CD4-positive, alpha-beta memory T cell (primary cell): ENCODE data around the gene CALN1. TPM values are rescaled to one million over a fixed set of nuclear protein-coding genes. Genes with fewer than 3 reads are reported as not detected.

Experiments
- CTCF ChIA-PET: fragments of 350-600 bp; sonication (Branson Sonifier 250); formaldehyde crosslinking; loops from one replicate; lab custom pipeline; 2021; ENCODE audit warnings: inconsistent platforms; ENCODE audit not compliant: partially characterized antibody; lab: Charles Lee
- POLR2A ChIA-PET: fragments of 350-600 bp; sonication (Branson Sonifier 250); formaldehyde crosslinking; loops from one replicate; lab custom pipeline; 2021; ENCODE audit not compliant: partially characterized antibody; lab: Charles Lee
- DNase-seq, 5 donors: peaks; one replicate each; pipeline versions ENCODE4 v3.0.0 to v3.0.0-alpha.2; 2020 to 2022; ENCODE audit warnings: mixed read lengths in 1 of 5
- H3K27ac ChIP-seq: one replicate; pipeline ENCODE4 v1.7.0; 2013; ENCODE audit warnings: low read depth, low read length
- H3K27me3 ChIP-seq: 2 replicates; pipeline ENCODE4 v1.7.0; 2013; ENCODE audit warnings: mild to moderate bottlenecking, low read length, moderate library complexity; ENCODE audit not compliant: insufficient read depth
- H3K36me3 ChIP-seq: 2 replicates; pipeline ENCODE4 v1.7.0; 2013; ENCODE audit warnings: mild to moderate bottlenecking, low read length, moderate library complexity; ENCODE audit not compliant: insufficient read depth
- H3K4me1 ChIP-seq: 2 replicates; pipeline ENCODE4 v1.7.0; 2013; ENCODE audit warnings: mild to moderate bottlenecking, low read length, moderate library complexity; ENCODE audit not compliant: insufficient read depth
- H3K4me3 ChIP-seq, 2 donors: one replicate each; pipeline ENCODE4 v1.7.0; 2013; ENCODE audit warnings: low read length in 2 of 2, mild to moderate bottlenecking in 1 of 2
- H3K9me3 ChIP-seq, 2 donors: one replicate each; pipeline ENCODE4 v1.7.0; 2013; ENCODE audit warnings: low read length in 2 of 2, control low read depth in 1 of 2; ENCODE audit not compliant: control insufficient read depth in 1 of 2
- H3K27ac Mint-ChIP-seq, 7 donors: one replicate each; pipeline ENCODE4 v1.8.0; 2020 to 2021; ENCODE audit warnings: mixed read lengths in 7 of 7, mild to moderate bottlenecking in 6 of 7, inconsistent platforms in 3 of 7, moderate library complexity in 3 of 7
- H3K27me3 Mint-ChIP-seq, 2 donors: one replicate each; pipeline ENCODE4 v1.8.0; 2020 to 2021; ENCODE audit warnings: mixed read lengths in 2 of 2
- H3K36me3 Mint-ChIP-seq, 2 donors: one replicate each; pipeline ENCODE4 v1.8.0; 2020 to 2021; ENCODE audit warnings: mixed read lengths in 2 of 2, inconsistent platforms in 1 of 2, mild to moderate bottlenecking in 1 of 2
- H3K4me1 Mint-ChIP-seq, 4 donors: one replicate each; pipeline ENCODE4 v1.8.0; 2020 to 2021; ENCODE audit warnings: mixed read lengths in 4 of 4, mild to moderate bottlenecking in 1 of 4
- H3K4me3 Mint-ChIP-seq, 8 donors: one replicate each; pipeline ENCODE4 v1.8.0; 2020 to 2021; ENCODE audit warnings: mixed read lengths in 8 of 8, mild to moderate bottlenecking in 7 of 8, moderate library complexity in 6 of 8, inconsistent platforms in 3 of 8
- H3K9me3 Mint-ChIP-seq, 8 donors: one replicate each; pipeline ENCODE4 v1.8.0; 2020 to 2021; ENCODE audit warnings: mixed read lengths in 8 of 8, mild to moderate bottlenecking in 5 of 8, inconsistent platforms in 3 of 8, moderate library complexity in 1 of 8
- intact Hi-C: fragments of 100-400 bp; cut with micrococcal nuclease; formaldehyde crosslinking; loops from one replicate; pipeline ENCODE4 v1.15.1; 2023
- polyA plus RNA-seq, 2 donors: library from polyadenylated mRNA; unstranded; fragments of 300-500 nt; fragmentation: Illumina TruSeq; gene quantifications; one replicate each; pipeline ENCODE4 v1.2.3, GENCODE V29; 2021
- total RNA-seq, 2 experiments: library from RNA; stranded (reverse); gene quantifications; one replicate each; pipeline ENCODE4 v1.2.3, GENCODE V29; 2021

CALN1 gene
- total and polyA plus RNA-seq, 4 experiments from 2014 or later: not detected

- Mint-ChIP-seq H3K27ac (no peak overlapping the region), H3K4me1 (no peaks in the 10 kb centered on the region), H3K4me3 (no peak overlapping the region), H3K27me3 (no peaks in the 10 kb centered on the region), H3K9me3 (peaks cover 0 to 16% (median 6%) of the 10 kb centered on the region in 8 donors), H3K36me3 (no peaks in the 10 kb centered on the region)
- Histone ChIP-seq H3K4me1 (no peaks in the 10 kb centered on the region), H3K27ac (no peak overlapping the region), H3K36me3 (no peaks in the 10 kb centered on the region), H3K4me3 (no peak overlapping the region), H3K27me3 (no peaks in the 10 kb centered on the region), H3K9me3 (no peaks in the 10 kb centered on the region)
- intact Hi-C loops: no loop called here
- no peak for DNase-seq
- ChIA-PET POLR2A (no interaction called here), CTCF (no interaction called here)
Measured at GRCh38 chr7:71991586-71991985, 420.6 kb downstream of the CALN1 start.

DNA sequence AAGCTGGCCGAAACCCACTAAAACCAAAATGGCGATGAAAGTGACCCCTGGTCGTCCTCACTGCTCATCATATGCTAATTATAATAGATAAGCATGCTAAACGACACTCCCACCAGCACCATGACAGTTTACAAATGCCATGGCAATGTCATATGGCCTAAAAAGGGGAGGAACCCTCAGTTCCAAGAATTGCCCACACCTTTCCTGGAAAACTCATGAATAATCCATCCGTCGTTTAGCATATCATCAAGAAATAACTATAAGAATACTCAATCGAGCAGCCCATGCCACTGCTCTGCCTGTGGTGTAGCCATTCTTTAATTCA lies 422.0 kb downstream of the CALN1 start:
- no peaks in the 10 kb centered on the region for H3K9me3 ChIP-seq
- no peaks in the 10 kb centered on the region for H3K36me3 Mint-ChIP-seq

GRCh38 chr7:71988201-71988600 lies 423.9 kb downstream of the CALN1 start:
- ChIA-PET POLR2A (no interaction called here), CTCF (no interaction called here)
- no peak for DNase-seq
- Mint-ChIP-seq H3K27me3 (no peaks in the 10 kb centered on the region), H3K4me3 (no peak overlapping the region), H3K4me1 (no peaks in the 10 kb centered on the region), H3K27ac (no peak overlapping the region), H3K9me3 (peaks cover 0 to 14% (median 5%) of the 10 kb centered on the region in 8 donors), H3K36me3 (no peaks in the 10 kb centered on the region)
- Histone ChIP-seq H3K36me3 (no peaks in the 10 kb centered on the region), H3K4me1 (no peaks in the 10 kb centered on the region), H3K27ac (no peak overlapping the region), H3K27me3 (no peaks in the 10 kb centered on the region), H3K4me3 (no peak overlapping the region), H3K9me3 (no peaks in the 10 kb centered on the region)
- intact Hi-C loops: no loop called here

More for the DNA sequence above, 422.0 kb downstream of the CALN1 start:
- ChIA-PET POLR2A (no interaction called here), CTCF (no interaction called here)
- Mint-ChIP-seq H3K4me1 (no peaks in the 10 kb centered on the region), H3K27me3 (no peaks in the 10 kb centered on the region), H3K27ac (no peak overlapping the region), H3K9me3 (peaks cover 0 to 16% (median 5%) of the 10 kb centered on the region in 8 donors), H3K4me3 (no peak overlapping the region)
- Histone ChIP-seq H3K4me3 (no peak overlapping the region), H3K27me3 (no peaks in the 10 kb centered on the region), H3K4me1 (no peaks in the 10 kb centered on the region), H3K27ac (no peak overlapping the region), H3K36me3 (no peaks in the 10 kb centered on the region)
- DNase-seq: no peak
- intact Hi-C loops: no loop called here

- intact Hi-C loops: no loop called here
- Mint-ChIP-seq H3K4me3 (no peak overlapping the region), H3K27me3 (no peaks in the 10 kb centered on the region), H3K36me3 (no peaks in the 10 kb centered on the region), H3K4me1 (no peaks in the 10 kb centered on the region), H3K9me3 (peaks cover 0 to 15% (median 5%) of the 10 kb centered on the region in 8 donors), H3K27ac (no peak overlapping the region)
- POLR2A ChIA-PET: no interaction called here
- Histone ChIP-seq H3K27ac (no peak overlapping the region), H3K9me3 (no peaks in the 10 kb centered on the region), H3K36me3 (no peaks in the 10 kb centered on the region), H3K27me3 (no peaks in the 10 kb centered on the region), H3K4me3 (no peak overlapping the region), H3K4me1 (no peaks in the 10 kb centered on the region)
- DNase-seq: no peak
- CTCF ChIA-PET: no interaction called here
Measured at GRCh38 chr7:71987200-71987767, 424.9 kb downstream of the CALN1 start.

- intact Hi-C loops: no loop called here
- no peaks in the 10 kb centered on the region for H3K4me1 ChIP-seq
- POLR2A ChIA-PET: no interaction called here
- H3K27ac Mint-ChIP-seq: no peak overlapping the region
- no peaks in the 10 kb centered on the region for H3K4me1 Mint-ChIP-seq
- H3K27ac ChIP-seq: no peak overlapping the region
- no peaks in the 10 kb centered on the region for H3K36me3 Mint-ChIP-seq
- H3K36me3 ChIP-seq: no peaks in the 10 kb centered on the region
- CTCF ChIA-PET: no interaction called here
- H3K9me3 ChIP-seq: no peaks in the 10 kb centered on the region
- peaks cover 0 to 16% (median 5%) of the 10 kb centered on the region in 8 donors for H3K9me3 Mint-ChIP-seq
- DNase-seq: no peak
- H3K4me3 Mint-ChIP-seq: no peak overlapping the region
- H3K4me3 ChIP-seq: no peak overlapping the region
- no peaks in the 10 kb centered on the region for H3K27me3 Mint-ChIP-seq
- H3K27me3 ChIP-seq: no peaks in the 10 kb centered on the region
Measured at GRCh38 chr7:71984348-71984747, 427.8 kb downstream of the CALN1 start.

GRCh38 chr7:71982851-71983250 lies 429.3 kb downstream of the CALN1 start:
- H3K9me3 ChIP-seq: no peaks in the 10 kb centered on the region
- intact Hi-C loops: no loop called here
- no peak for DNase-seq
- ChIA-PET CTCF (no interaction called here), POLR2A (no interaction called here)
- Mint-ChIP-seq H3K4me1 (no peaks in the 10 kb centered on the region), H3K4me3 (no peak overlapping the region), H3K36me3 (no peaks in the 10 kb centered on the region), H3K9me3 (peaks cover 0 to 17% (median 5%) of the 10 kb centered on the region in 8 donors), H3K27me3 (no peaks in the 10 kb centered on the region), H3K27ac (no peak overlapping the region)
- H3K36me3 ChIP-seq: no peaks in the 10 kb centered on the region
- H3K27me3 ChIP-seq: no peaks in the 10 kb centered on the region
- H3K27ac ChIP-seq: no peak overlapping the region
- H3K4me1 ChIP-seq: no peaks in the 10 kb centered on the region
- no peak overlapping the region for H3K4me3 ChIP-seq

- H3K4me3 ChIP-seq: no peak overlapping the region
- H3K4me1 ChIP-seq: no peaks in the 10 kb centered on the region
- no peak for DNase-seq
- ChIA-PET POLR2A (no interaction called here), CTCF (no interaction called here)
- Mint-ChIP-seq H3K36me3 (no peaks in the 10 kb centered on the region), H3K4me1 (peaks cover 0 to 6% (median 2%) of the 10 kb centered on the region in 4 donors), H3K27ac (no peak overlapping the region), H3K9me3 (peaks cover 0 to 21% (median 3%) of the 10 kb centered on the region in 8 donors), H3K27me3 (no peaks in the 10 kb centered on the region), H3K4me3 (peak overlapping the region in 1 of 8 donors; percentile 32)
- H3K9me3 ChIP-seq: no peaks in the 10 kb centered on the region
- no peak overlapping the region for H3K27ac ChIP-seq
- H3K27me3 ChIP-seq: no peaks in the 10 kb centered on the region
- H3K36me3 ChIP-seq: no peaks in the 10 kb centered on the region
- intact Hi-C loops: no loop called here
Measured at GRCh38 chr7:71976645-71977044, 435.5 kb downstream of the CALN1 start.

GRCh38 chr7:71974611-71975010 lies 437.5 kb downstream of the CALN1 start:
- intact Hi-C loops: no loop called here
- Histone ChIP-seq H3K27me3 (no peaks in the 10 kb centered on the region), H3K4me1 (no peaks in the 10 kb centered on the region), H3K9me3 (no peaks in the 10 kb centered on the region), H3K36me3 (no peaks in the 10 kb centered on the region), H3K27ac (no peak overlapping the region), H3K4me3 (no peak overlapping the region)
- H3K36me3 Mint-ChIP-seq: no peaks in the 10 kb centered on the region
- no peak overlapping the region for H3K27ac Mint-ChIP-seq
- DNase-seq: no peak
- H3K4me1 Mint-ChIP-seq: peaks cover 0 to 6% (median 2%) of the 10 kb centered on the region in 4 donors
- CTCF ChIA-PET: no interaction called here
- H3K4me3 Mint-ChIP-seq: no peak overlapping the region
- no peaks in the 10 kb centered on the region for H3K27me3 Mint-ChIP-seq
- peaks cover 0 to 21% (median 2%) of the 10 kb centered on the region in 8 donors for H3K9me3 Mint-ChIP-seq
- POLR2A ChIA-PET: no interaction called here
